HG02678 (cell line): ENCODE measurements around the gene SPATA31E1.
"Not testable (repeated sequence)": the region's sequence is repeated elsewhere in the genome, so short reads cannot be mapped to it uniquely, and the experiment has no call there.

Source experiments
- ATAC-seq: cut with Tn5 transposase; IDR thresholded peaks from one replicate; pipeline ENCODE4 v1.9.1; 2021; ENCODE audit warnings: mild to moderate bottlenecking, moderate library complexity; ENCODE audit not compliant: unreplicated experiment

Gene SPATA31E1

DNA sequence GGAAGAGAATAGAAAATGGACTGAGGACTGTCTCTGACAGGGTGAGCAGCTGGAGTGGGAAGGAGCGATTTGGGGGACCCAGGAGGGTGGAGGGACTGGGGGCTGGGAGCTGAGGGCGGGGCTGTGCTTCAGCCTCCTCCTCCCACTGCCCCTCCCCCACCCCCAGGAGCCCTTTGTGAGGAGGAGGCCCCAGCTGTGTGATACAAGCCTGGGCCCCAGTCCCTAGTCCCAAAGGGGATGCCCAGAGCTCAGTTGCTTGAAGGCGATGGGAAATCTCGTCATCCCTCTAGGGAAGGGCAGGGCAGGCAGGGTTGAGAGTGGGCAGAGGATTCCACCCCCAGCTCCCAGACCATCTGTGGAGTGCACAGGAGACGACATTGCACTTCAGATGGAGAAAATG lies at the start of gene SPATA31E1:
SPATA31E1 (plus strand) TSS at position 251 of the 400 bp plus-strand sequence; CDS start at position 266, 15 bp downstream.
- ATAC-seq: no peak

DNA sequence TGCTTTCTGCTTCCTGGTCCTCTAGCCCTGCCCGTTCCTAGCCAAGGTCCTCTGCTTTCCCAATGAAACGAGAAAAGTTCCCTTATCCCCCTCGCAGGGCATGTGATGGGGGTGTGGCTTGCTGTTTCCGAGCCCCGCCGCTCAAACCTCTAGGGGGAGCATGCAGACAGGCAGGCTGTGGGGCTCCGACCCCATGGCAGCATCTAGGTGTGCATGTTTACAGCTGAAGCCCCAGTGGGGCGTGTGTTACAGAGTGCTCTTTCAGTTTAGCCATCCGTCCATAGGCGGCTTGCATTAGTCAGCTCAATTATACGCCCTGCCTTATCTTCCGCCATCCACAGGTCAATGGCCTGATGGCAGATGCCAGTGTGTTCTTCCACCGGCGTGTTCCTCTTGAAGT lies 48.3 kb upstream of the SPATA31E1 start:
- no peak for ATAC-seq

DNA sequence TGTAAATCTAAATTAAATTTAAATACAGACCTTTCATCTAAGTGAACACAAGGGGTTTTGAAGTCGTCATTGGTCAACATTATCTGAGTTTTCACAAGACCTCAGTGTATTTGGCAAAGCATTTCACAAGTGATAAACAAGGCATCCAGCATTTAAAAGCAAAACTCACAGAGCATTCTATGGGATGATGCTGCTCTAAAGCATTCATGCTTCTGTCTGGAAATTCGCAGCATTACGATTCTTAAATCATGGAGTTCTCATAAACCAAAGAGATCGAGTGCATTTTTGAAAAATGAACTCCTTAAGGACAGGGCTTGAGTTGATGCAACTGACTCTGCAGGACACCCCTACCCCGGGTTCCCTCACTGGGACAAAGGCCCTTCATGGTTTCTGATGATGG lies 46.1 kb upstream of the SPATA31E1 start:
- ATAC-seq: no peak

DNA sequence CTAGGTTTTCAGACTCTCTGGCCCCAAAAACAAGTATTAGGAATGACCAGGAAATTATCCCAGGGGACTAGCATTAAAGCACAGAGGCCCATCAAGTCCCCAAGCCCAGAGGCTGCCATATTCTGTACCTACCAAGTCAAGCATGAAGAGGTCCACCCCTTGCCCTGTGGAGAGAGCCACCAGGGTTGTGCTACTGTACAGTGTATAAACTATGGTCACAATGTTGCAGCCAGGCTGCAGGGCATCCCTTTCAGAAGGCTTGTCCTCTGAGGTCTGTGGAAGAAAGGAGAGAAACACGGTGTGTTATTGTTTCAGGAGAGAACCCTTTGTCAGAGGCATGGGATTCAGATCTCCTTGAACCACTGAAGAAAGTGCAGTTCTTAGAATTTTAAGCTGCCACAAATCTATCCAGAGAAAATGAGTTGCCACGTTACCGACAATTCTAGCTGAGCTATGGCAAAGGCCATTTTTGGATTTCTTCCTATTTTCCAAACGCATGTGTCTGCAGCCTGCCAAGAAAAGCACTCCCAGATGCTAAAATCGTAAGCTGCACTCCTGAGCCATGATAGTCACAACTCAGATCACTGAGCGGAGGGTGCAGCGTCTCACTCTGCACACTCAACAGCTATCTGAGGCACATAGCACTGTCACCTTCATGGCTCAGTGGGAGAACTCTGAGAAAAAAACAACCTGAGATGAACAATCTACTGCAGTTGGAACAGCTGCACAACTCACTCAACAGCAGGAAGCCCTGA lies 45.5 kb upstream of the SPATA31E1 start:
- ATAC-seq: no peak

DNA sequence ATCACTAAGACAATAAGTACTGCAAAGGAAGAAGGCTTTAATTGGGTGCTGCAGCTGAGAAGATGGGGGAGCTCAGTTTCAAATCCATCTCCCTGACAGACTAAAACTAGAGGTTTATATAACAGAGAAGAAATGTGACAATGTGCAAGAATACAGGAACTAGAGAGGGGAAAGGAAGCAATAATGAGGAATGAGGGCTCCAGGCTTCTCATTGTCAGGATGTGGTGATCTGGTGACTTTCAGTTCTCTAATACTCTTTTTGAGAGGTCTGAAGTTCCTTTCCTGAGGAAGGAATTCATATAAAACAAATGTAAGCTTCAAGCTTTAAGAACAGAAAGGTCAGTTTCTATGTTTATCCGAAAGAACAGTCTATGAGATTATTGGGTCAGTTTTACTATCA lies 42.5 kb upstream of the SPATA31E1 start:
- ATAC-seq: no peak

DNA sequence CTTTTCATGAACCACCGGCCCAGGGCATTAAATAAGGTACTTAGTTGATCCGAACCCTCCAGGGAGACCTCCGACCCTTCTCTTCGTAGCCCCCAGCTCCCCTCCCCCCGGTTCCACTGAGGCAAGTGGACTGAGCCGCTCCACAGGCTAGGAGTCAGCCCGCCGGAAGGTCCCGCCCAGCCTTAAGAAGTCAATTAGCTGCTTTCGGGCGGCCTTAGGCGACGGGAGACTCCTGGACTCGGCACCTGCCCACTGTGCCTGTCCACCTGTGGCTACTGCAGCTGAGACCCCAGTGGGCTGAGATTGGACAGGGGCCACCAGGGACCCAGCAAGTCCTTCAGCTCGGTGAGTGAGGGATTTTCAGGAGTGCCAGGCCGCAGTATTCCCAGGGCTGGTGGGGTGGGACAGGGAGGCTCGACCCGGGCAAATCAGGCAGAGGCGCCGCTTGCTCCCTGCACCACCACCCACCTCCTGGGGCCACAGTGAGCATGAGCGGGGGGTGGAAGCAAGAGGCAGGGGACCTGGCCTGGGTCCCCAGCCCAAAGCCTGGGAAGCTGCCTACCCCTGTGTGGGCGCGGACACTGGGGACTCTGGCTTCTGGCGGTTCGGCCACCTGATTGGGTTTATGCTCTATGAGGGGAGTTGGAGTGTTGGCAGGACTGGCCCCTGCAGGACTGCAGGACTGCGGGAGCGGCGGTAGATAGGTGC lies 39.6 kb upstream of the SPATA31E1 start:
- no peak for ATAC-seq

DNA sequence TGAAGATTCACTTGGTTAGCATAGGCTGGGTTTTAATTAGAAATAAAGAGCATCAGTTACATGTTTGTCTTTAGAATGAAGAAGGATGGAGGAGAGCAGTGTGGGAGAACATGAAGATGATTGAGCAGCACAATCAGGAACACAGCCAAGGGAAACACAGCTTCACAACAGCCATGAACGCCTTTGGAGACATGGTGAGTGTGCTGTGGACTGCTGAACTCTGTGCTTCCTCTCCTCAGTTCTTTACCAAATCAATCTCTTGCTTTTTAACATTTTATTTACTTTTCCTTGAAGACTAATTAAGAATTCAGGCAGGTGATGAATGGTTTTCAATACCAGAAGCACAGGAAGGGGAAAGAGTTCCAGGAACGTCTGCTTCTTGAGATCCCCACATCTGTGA lies 38.2 kb upstream of the SPATA31E1 start:
- no peak for ATAC-seq

DNA sequence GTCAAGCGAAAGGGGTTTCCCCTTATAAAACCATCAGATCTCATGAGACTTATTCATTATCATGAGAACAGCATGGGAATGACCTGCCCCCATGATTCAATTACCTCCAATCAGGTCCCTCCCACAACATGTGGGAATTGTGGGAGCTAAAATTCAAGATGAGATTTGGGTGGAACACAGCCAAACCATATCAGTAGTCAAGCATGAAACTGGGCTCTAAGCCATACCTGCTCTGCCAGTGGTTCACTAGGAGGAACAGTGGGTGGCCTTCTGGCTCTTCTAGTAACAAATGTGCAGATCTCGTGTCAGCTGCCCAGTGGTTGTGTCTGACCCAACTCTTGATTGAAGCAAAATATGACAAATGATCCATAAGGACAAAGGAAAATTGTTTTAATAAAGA lies 34.9 kb upstream of the SPATA31E1 start:
- not testable (repeated sequence) for ATAC-seq

DNA sequence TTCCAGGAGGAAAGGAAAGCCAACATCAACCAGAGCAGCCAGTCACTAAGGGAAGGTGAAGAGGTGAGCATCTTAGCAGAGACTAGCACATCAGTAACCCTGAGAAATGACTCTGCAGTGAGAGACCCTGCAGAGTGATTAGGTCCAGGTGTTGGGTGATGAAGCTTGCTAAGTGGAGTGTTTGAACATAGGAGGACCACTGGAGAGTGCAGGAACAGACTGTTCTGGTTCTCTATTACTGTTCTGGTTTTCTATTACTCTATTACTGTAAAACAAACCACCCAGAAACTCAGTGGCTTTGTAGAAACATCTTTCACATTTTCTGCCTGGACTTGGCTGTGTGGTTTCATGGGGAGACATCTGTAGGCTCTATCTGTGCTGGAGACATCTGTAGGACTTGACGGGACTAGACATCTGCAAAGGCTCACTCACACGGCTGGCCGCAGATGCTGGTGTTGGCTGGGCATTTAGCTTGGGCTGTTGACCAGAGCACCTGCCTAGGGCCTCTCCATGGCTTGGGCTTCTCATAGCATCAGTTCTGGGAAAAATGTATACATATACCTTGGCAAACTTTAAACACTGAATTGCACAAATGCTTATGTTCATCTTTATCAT lies 33.4 kb upstream of the SPATA31E1 start:
- ATAC-seq: no peak

DNA sequence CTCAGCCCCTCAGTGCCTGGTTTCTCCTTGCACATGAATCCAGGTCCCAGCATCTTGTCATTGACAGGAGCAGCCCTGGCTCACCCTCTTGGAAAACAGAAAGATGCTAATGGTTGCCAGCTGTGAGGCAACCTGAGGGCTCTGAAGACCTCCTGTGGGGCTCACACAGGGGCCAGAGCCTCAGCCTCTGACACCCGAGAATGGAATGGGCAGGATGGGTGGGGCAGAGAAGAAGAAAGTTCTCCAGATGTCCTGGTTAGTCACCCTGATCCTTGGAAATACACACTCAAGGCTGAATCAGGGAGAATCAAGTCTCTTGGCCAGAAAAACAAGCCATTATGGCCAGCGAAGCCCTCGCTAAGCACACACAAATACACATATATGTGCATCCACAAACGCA lies 32.3 kb upstream of the SPATA31E1 start:
- no peak for ATAC-seq

DNA sequence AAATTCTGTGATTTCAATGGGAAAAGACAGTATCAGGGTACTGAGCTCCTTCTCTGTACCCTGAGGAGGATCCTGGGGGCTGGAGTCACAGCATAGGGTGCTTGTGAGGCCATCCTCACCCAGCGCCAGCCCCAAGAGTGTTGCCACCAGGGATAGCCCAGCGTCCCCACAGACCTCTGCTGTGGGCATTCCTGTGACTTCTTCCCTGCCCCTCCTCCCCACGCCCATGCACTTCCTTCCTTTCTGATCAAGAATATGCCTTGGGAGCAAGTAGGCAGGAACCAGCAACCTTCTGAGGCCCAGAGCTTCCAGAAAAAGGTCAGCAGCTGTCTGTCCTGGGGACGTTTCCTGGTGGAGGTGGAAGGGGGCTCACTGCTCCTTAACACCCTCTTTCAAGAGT lies 31.5 kb upstream of the SPATA31E1 start:
- ATAC-seq: not testable (repeated sequence)

DNA sequence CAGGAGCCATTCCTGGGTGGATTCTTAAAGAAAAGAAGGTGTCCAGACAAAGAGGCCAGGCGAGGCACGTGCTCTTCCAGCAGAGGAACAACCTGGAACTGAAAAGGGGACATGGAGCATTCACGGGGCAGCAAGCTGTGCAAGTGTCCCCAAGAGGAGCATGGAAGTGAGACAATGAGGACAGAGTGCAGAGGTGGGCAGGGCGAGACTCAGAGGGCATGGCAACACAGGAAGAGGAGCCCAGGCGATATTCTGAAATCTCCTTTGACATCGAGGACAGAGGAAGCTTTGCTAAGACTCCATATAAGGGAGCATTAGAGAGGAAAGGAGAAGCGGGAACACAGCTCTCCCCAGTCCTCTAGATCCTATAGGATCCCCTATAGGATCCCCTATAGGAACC lies 29.4 kb upstream of the SPATA31E1 start:
- ATAC-seq: no peak

DNA sequence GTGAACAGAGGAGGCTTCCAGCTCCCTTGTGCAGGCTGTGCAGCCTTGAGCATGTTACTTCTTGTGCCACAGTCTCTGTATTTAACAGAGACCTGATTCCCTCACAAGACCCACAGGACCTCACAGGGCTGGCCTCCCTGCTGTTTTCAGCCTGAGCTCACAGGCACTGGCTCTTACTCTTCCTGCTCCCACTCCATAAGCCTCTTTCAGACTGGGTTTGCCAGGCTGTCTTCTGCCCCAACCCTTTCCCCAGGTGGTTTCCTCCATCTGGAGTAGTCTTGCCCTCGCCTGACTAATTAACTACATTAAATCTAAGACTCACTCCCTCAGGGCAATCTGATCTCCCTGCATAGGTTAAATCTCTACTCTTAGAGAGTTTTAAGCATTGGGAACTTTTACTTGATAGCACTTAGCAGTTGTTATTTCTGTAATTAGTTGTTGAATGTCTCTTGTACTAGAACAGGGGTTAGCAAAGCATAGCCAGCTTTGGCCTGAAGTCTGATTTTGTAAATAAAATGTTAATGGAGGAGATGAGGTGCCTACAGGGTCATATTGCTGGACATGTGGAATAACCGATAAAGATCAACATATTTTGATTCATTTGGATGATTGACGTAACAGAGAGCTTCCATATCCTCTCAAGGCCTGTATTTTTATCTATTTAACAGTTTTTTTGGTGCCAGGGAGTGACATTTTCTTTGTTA lies 28.6 kb upstream of the SPATA31E1 start:
- no peak for ATAC-seq

DNA sequence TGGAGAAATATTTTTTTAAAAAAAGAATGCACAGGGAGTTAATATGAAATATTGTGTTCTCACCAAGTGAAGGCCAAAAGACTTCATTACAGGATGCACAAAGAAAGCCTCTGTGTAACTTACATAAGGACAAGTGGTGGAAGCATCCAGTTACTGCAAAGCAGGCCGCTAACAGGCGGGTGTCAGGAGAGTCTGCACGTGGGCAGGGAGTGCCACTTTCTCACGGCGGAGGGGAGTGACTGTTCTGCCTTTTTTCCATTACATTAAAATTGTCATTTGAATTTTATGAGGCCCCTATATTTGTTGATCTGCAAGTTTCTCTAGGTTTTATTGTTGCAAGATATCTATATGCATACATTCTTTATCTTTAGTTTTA lies 28.1 kb upstream of the SPATA31E1 start:
- ATAC-seq: no peak

DNA sequence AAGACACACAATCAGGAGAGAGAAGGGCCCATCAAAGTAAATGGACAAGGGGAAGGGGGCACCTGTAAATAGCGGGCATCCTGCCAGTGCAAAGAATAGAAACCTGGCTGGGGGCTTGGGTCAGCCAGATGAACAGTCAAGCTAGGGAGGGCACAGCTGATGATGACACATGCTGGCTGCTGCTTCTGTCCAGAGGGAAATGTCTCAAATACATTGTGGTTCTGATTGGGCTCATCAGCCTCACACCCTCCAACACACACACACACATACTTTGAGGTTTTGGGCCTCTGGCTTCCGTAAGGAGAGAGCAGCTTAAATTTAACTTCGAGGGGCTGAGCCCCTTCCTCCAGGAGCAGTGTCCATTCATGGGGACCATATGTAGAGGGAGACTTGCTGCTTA lies 27.6 kb upstream of the SPATA31E1 start:
- no peak for ATAC-seq

DNA sequence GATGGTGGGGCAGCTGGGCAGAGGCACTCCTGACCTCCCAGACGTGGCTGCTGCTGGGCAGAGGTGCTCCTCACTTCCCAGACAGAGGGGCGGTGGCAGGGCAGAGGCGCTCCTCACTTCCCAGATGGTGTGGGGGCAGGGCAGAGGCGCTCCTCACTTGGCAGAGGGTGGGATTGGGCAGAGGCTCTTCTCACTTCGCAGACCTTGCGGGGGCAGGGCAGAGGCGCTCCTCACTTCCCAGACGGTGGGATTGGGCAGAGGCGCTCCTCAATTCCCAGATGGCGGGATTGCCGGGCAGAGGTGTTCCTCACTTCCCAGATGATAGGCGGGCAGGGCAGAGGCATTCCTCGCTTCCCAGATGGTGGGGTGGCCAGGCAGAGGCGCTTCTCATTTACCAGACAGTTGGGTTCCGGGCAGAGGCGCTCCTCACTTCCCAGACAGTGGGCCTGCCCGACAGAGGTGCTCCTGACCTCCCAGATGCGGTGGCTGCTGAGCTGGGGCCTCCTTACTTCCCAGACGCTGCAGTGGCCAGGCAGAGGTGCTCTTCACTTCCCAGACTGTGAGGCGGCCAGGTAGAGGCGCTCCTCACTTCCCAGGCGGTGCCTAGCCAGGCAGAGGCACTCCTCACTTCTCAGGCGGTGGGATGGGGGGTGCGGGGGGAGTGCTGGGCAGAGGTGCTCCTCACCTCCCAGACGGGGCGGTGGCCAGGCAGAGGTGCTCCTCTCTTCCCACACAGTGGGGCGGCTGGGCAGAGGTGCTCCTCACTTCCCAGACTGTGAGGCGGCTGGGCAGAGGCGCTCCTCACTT lies 25.3 kb upstream of the SPATA31E1 start:
- ATAC-seq: no peak

DNA sequence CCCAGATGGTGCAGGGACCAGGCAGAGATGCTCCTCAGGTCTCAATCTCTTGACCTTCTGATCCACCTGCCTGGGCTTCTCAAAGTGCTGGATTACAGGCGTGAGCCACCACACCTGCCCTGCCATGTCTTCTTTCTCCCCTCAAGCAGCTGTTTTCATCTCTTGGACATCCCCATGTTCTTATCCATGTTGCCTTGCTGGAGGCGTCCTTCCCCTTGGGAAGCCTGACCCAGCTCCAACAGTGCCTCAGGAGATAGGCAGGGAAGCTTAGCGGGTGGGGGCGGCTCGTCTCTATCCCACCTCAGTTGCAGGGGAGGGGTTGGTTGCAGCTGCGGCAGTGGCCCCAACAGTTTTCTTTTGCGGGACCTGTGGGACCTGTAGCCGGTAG lies 24.7 kb upstream of the SPATA31E1 start:
- no peak for ATAC-seq

DNA sequence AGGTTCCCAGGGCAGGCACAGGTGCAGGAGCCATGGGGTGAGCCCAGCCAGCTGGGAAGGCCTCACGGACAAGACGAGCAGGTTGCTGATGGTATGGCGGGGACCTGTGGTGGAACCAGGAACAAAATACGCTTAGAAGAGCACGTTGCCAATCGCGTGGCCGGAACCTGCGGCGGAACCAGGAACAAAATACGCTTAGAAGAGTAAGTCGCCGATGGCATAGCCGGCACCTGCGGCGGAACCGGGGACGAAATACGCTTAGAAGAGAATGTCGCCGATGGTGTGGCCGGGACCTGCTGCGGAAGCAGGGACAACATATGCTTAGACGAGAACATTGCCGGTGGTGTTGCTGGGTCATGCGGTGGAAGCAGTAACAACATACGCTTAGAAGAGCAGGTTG lies 23.5 kb upstream of the SPATA31E1 start:
- no peak for ATAC-seq

DNA sequence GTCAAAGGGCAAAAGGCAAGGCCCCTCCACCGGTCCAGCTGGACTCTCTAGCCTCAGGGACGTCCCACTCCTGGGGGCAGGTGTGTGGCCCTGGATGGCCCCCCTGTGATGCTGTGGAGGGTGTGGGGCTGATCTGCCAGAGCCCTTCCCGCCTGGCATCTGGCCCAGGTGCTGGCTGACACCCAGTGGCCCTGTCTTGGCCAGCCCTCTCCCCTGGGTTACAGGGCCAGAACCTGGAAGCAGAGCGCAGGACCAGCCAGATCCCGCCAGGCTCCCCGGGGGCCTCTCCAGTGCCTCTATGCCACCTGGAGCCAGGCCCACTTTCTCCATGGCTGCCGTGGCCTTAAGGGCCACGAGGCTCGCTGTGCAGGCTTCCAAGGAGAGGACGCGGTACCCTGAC lies 22.9 kb upstream of the SPATA31E1 start:
- ATAC-seq: no peak

DNA sequence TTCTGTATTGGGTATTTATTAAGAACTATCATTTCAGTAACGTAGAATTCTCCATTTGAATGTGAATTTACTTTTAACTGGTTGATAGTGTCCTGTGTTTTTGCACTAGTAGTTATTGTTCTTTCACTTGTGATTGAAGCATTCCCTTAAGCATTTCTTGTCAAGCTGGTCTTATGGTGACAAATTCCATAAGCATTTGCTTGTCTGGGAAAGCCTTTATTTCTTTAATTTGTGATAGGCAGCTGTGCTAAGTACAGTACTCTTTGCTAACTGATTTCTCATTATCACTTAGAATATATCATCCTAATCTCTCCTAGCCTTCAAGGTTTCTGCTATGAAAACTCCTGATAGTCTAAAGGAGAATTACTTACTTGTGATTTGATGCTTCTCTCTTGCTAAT lies 21.3 kb upstream of the SPATA31E1 start:
- ATAC-seq: no peak
